GM19025 (cell line): ENCODE data around the gene NOXRED1.

Source experiments
- ATAC-seq: cut with Tn5 transposase; IDR thresholded peaks from one replicate; pipeline ENCODE4 v1.9.1; 2021; ENCODE audit warnings: mild to moderate bottlenecking, low read depth, moderate library complexity; ENCODE audit not compliant: unreplicated experiment

The NOXRED1 gene

GRCh38 chr14:77347751-77348150, 75.6 kb downstream of the NOXRED1 start:
- no peak for ATAC-seq

GRCh38 chr14:77346495-77346894, 76.8 kb downstream of the NOXRED1 start:
- ATAC-seq: no peak

GRCh38 chr14:77344377-77344996, 78.8 kb downstream of the NOXRED1 start:
- ATAC-seq: no peak
